ENCODE results near the gene CD164L2. TPM values are rescaled to one million over a fixed set of nuclear protein-coding genes. Genes with fewer than 3 reads are reported as not detected.

Gene CD164L2
- total RNA-seq, 2 experiments from 2014 or later, result not detected

DNA sequence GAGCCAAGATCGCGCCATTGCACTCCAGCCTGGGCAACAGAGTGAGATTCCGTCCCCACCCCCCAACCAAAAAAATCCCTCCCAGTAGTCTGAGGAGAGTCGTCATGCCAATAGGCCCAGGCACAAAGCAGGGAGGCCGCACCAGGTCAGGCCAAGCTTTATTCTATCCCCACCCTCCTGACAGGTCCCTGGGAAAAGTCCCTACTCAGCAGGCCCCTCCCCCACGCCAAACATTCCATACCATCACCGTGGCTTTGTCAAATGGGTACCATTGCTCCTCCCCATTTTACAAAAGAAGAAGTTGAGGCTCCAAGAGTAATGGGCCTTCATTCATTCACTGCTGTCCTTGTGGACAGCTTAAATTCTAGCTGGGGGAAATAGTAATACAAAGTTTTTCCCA is 14.6 kb upstream of the CD164L2 start:
- Mint-ChIP-seq H3K4me3 (no peak overlapping the region), H3K9me3 (ENCODE audit: low read depth) (no peaks in the 10 kb centered on the region), H3K4me1 (peaks cover 4% of the 10 kb centered on the region), H3K36me3 (ENCODE audit: low read depth) (no peaks in the 10 kb centered on the region), H3K27me3 (no peaks in the 10 kb centered on the region), H3K27ac (no peak overlapping the region)
- POLR2A ChIA-PET, result no interaction called here
- DNase-seq (no peak), ATAC-seq (no peak)
- CTCF ChIA-PET, result interaction anchor here (0.5 to 7.2 kb wide), 14 partner anchors 10 to 429 kb away, joined by 3 to 192 read pairs (median 4); no protein-coding TSS in a partner anchor
- intact Hi-C loops (cut with DNase I, micrococcal nuclease), result no loop called here

DNA sequence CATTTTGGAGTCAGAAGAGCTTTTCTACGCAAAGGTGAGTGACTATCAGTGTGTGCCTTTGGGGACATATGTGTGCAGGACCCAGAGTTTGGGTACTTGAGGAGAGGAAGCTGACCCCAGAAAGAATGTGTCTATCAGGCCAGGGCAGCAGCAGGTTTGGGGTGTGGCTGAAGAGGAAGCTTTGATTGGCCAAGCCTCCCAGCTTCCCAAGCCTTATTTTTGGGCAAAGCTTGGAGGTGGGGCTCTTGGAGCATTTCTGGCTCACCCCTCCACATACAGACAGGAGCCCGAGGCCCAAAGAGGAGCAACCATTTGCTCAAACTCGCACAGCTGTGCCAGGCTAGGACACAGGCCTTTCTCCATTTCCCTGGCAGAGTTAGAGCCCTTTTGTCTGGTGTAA is 14.0 kb upstream of the CD164L2 start:
- intact Hi-C loops (cut with DNase I, micrococcal nuclease), result no loop called here
- no peaks in the 10 kb centered on the region for H3K36me3 Mint-ChIP-seq (ENCODE audit: low read depth)
- H3K4me3 Mint-ChIP-seq, result no peak overlapping the region
- peaks cover 7% of the 10 kb centered on the region for H3K4me1 Mint-ChIP-seq
- POLR2A ChIA-PET, result no interaction called here
- DNase-seq (no peak), ATAC-seq (no peak)
- CTCF ChIA-PET, result interaction anchor here (0.7 to 7.2 kb wide), 15 partner anchors 10 to 352 kb away, joined by 3 to 192 read pairs (median 4); no protein-coding TSS in a partner anchor
- no peaks in the 10 kb centered on the region for H3K27me3 Mint-ChIP-seq
- H3K9me3 Mint-ChIP-seq (ENCODE audit: low read depth), result no peaks in the 10 kb centered on the region
- no peak overlapping the region for H3K27ac Mint-ChIP-seq

DNA sequence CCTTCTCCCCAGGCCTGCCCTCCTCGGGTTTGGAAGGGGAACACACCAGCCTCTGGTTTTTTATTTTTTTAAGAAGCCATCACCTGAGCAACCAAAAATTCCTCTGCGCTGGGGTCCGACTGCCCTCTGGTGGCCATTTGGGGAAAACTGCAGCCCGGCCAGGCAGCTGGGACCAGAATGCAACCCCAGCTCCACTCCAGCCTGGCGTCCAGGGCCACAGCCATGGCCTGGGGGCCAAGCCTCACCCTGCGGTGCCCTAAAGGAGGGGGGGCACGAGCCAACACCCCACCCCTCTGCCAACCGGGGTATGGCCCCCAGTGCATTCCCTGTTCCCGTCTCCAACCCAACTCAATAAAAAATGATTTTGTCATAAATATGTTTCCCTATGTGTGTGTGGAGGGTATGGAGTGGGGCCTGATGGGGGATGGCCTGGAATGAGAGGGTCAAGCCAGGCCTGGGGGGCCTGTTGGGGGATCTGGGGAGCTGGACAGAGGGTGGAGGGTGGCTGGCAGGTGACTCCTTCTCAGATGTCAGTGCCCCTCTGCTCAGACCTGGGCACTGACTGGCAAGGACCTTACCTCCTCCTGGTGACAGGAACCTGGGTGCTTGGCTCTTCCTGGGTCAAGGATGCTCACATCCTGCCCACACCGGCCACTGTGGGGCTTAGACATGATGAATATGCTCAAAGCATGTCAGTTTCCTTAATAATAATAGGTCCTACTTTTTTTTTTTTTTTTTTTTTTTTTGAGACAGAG is 12.5 kb upstream of the CD164L2 start:
- no peak overlapping the region for H3K4me3 Mint-ChIP-seq
- POLR2A ChIA-PET, result interaction anchor here (1.1 kb wide), 1 partner anchor 185 kb away, joined by 3 read pairs; no protein-coding TSS in a partner anchor
- H3K27me3 Mint-ChIP-seq, result no peaks in the 10 kb centered on the region
- no peaks in the 10 kb centered on the region for H3K36me3 Mint-ChIP-seq (ENCODE audit: low read depth)
- CTCF ChIA-PET, result interaction anchor here (0.5 to 7.2 kb wide), 45 partner anchors 10 to 350 kb away, joined by 3 to 192 read pairs (median 4); partner anchors contain the start of genes AHDC1, MAP3K6, SYTL1 and WASF2
- no peaks in the 10 kb centered on the region for H3K9me3 Mint-ChIP-seq (ENCODE audit: low read depth)
- ATAC-seq (peak; percentile 42), DNase-seq (peak; percentile 89)
- peaks cover 14% of the 10 kb centered on the region for H3K4me1 Mint-ChIP-seq
- H3K27ac Mint-ChIP-seq, result no peak overlapping the region
- intact Hi-C loops (cut with DNase I, micrococcal nuclease), result loop anchor here in 1 of 2 experiments (1.0 kb wide), 2 partner anchors 63 to 95 kb away; no protein-coding TSS in a partner anchor

DNA sequence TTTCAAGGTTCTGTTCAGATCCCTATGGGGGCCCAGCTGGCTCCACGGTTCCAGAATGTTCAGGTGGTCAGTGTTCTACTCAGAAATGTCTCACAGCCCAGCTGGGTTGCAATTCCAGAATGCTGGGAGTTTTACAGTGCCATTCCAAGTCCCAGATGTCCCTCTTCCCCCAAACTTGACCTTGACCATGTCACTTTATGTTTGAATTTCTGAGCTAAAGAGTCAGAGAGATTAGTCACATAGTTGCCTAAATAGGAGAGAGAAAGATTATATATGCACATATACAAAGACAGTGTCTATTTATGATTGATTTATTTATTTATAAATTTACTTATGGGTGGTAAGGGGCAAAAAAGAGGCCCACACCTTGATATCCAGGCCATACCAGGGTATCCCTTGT is 11.8 kb upstream of the CD164L2 start:
- Mint-ChIP-seq H3K36me3 (ENCODE audit: low read depth) (no peaks in the 10 kb centered on the region), H3K27ac (no peak overlapping the region), H3K4me1 (peaks cover 14% of the 10 kb centered on the region), H3K27me3 (no peaks in the 10 kb centered on the region), H3K9me3 (ENCODE audit: low read depth) (no peaks in the 10 kb centered on the region), H3K4me3 (no peak overlapping the region)
- intact Hi-C loops (cut with DNase I, micrococcal nuclease), result loop anchor here in 1 of 2 experiments (1.0 kb wide), 2 partner anchors 63 to 95 kb away; no protein-coding TSS in a partner anchor
- ChIA-PET CTCF (interaction anchor here (0.6 to 7.2 kb wide), 38 partner anchors 11 to 324 kb away, joined by 3 to 192 read pairs (median 4); partner anchors contain the start of genes MAP3K6, SYTL1 and WASF2), POLR2A (interaction anchor here (1.1 kb wide), 1 partner anchor 186 kb away, joined by 3 read pairs; no protein-coding TSS in a partner anchor)
- ATAC-seq (no peak), DNase-seq (no peak)

DNA sequence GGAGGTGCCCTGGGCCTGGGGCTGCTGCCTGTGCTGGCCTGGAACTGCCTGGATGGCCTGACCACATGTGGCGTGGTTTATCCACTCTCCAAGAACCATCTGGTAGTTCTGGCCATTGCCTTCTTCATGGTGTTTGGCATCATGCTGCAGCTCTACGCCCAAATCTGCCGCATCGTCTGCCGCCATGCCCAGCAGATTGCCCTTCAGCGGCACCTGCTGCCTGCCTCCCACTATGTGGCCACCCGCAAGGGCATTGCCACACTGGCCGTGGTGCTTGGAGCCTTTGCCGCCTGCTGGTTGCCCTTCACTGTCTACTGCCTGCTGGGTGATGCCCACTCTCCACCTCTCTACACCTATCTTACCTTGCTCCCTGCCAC is 11.1 kb upstream of the CD164L2 start:
- Mint-ChIP-seq H3K27me3 (no peaks in the 10 kb centered on the region), H3K4me3 (peak overlapping the region; percentile 70), H3K9me3 (ENCODE audit: low read depth) (no peaks in the 10 kb centered on the region), H3K36me3 (ENCODE audit: low read depth) (no peaks in the 10 kb centered on the region), H3K27ac (no peak overlapping the region), H3K4me1 (peaks cover 14% of the 10 kb centered on the region)
- DNase-seq (no peak), ATAC-seq (no peak)
- CTCF ChIA-PET, result interaction anchor here (0.6 to 7.2 kb wide), 27 partner anchors 11 to 254 kb away, joined by 3 to 192 read pairs (median 4); partner anchors contain the start of genes MAP3K6 and SYTL1
- intact Hi-C loops (cut with DNase I, micrococcal nuclease), result no loop called here
- POLR2A ChIA-PET, result no interaction called here

DNA sequence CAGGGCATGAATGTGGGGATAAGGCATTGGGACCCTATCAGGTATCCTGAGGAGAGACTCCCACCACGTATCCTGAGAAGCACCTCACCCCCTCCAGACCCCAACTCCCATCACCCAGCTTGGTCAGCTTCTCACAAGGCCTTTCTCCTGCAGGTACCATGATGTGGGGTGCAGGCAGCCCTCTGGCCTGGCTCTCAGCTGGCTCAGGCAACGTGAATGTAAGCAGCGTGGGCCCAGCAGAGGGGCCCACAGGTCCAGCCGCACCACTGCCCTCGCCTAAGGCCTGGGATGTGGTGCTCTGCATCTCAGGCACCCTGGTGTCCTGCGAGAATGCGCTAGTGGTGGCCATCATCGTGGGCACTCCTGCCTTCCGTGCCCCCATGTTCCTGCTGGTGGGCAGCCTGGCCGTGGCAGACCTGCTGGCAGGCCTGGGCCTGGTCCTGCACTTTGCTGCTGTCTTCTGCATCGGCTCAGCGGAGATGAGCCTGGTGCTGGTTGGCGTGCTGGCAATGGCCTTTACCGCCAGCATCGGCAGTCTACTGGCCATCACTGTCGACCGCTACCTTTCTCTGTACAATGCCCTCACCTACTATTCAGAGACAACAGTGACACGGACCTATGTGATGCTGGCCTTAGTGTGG is 10.6 kb upstream of the CD164L2 start:
- H3K4me3 Mint-ChIP-seq, result peak overlapping the region; percentile 70
- H3K36me3 Mint-ChIP-seq (ENCODE audit: low read depth), result no peaks in the 10 kb centered on the region
- intact Hi-C loops (cut with DNase I, micrococcal nuclease), result loop anchor here in 1 of 2 experiments (2.0 kb wide), 2 partner anchors 269 to 349 kb away; no protein-coding TSS in a partner anchor
- ChIA-PET CTCF (interaction anchor here (0.6 to 7.2 kb wide), 8 partner anchors 26 to 269 kb away, joined by 3 to 192 read pairs (median 4); no protein-coding TSS in a partner anchor), POLR2A (no interaction called here)
- no peak for ATAC-seq
- H3K4me1 Mint-ChIP-seq, result peaks cover 14% of the 10 kb centered on the region
- no peak for DNase-seq
- H3K27ac Mint-ChIP-seq, result no peak overlapping the region
- H3K9me3 Mint-ChIP-seq (ENCODE audit: low read depth), result no peaks in the 10 kb centered on the region
- H3K27me3 Mint-ChIP-seq, result no peaks in the 10 kb centered on the region

DNA sequence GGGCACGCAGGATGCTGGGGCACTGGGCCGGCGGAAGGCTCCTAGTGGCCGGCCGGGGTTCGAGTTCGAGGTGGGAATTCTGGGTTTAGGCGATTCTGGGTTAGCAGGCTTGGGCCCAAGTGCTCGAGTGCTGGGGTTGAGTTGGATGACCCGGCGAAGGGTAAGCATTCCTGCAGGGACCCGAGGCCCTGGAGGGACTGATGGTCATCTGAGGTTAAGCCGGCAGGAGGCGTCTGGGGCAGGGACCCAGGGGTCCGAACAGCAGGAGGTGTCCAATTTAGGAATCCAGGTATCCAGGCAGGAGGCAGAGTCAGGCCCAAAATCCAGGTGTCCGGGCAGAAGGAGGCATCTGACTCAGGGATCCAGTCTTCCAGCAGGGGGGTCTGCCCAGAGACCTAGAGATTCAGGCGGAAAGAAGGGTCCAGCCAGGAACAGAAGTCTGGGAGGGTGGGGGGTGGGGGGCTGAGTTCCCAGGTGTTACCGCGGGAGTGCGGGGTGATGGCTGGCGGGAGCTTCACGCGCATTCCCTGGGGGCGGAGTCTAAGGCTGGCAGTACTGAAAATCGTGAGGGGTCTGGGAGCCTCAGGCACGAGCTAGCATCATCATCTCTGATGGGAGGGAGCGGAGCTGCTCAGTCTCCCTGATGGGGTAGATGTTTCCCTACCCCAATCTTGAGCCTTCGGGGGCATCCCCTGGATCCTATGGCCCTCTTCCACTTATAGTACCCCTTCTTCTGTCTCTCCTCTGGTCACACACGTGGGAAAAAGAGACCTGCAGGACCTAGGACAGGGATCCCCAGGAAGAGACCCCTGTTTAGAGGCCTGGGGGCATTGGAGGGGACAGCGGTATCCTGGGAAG is 9.9 kb upstream of the CD164L2 start:
- peak overlapping the region; percentile 65 for H3K27ac Mint-ChIP-seq
- intact Hi-C loops (cut with DNase I, micrococcal nuclease), result loop anchor here (1.0 to 2.0 kb wide), 12 partner anchors 28 to 348 kb away; partner anchors contain the start of genes AHDC1 (in 1 of the 2), FAM76A (in 1 of the 2), TMEM222 (in 1 of the 2) and WASF2 (in 1 of the 2)
- POLR2A ChIA-PET, result no interaction called here
- no peaks in the 10 kb centered on the region for H3K27me3 Mint-ChIP-seq
- DNase-seq (peak; percentile 30), ATAC-seq (no peak)
- H3K4me3 Mint-ChIP-seq, result peak overlapping the region; percentile 70
- H3K9me3 Mint-ChIP-seq (ENCODE audit: low read depth), result no peaks in the 10 kb centered on the region
- H3K36me3 Mint-ChIP-seq (ENCODE audit: low read depth), result no peaks in the 10 kb centered on the region
- peaks cover 14% of the 10 kb centered on the region for H3K4me1 Mint-ChIP-seq
- CTCF ChIA-PET, result interaction anchor here (0.7 to 7.2 kb wide), 4 partner anchors 88 to 270 kb away, joined by 3 to 192 read pairs (median 6); no protein-coding TSS in a partner anchor

DNA sequence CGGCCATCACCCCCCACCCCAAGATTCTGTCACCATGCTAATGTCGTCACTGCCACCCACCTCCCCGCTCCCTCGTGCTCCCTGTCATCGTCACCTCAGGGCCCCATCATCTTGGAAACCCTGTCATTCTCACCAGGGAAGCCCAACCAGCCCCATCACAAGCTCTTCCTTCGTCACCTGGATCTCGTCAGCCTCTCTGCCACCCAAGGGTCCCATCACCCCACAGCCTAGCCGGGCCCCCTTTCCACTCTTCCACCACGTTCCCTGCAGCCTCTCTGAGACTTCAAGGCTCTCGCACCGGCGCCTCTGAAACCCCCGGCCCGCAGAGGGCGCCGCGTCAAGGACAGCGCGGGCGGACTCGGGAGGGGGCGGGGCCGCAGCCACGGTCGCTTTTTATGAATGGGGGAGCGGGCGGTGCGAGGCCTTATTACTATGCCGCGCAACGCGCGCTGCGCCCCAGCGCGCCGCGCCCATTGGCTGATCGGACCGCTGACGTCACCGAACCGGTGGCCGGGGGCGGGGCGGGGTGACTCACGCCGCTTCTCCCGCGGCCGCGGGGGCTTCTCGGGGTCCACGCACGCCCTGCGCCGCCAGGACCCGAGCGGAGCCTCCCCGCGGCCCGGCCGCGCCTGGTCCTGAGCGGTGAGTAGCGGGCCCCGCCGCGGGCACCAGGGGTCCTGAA is 9.1 kb upstream of the CD164L2 start, which contains the start of gene GPR3:
Gene GPR3 (plus strand): TSS at position 527 of the 682 bp plus-strand sequence. CDS start 1,177 bp downstream, outside the sequence.
- CTCF ChIA-PET, result interaction anchor here (0.6 to 12.0 kb wide), 12 partner anchors 26 to 296 kb away, joined by 3 to 178 read pairs (median 3); partner anchors contain the start of gene MAP3K6
- POLR2A ChIA-PET, result interaction anchor here (0.6 to 1.6 kb wide), 3 partner anchors 36 to 91 kb away, joined by 3 to 4 read pairs (median 3); no protein-coding TSS in a partner anchor
- intact Hi-C loops (cut with DNase I, micrococcal nuclease), result loop anchor here (1.0 to 2.0 kb wide), 12 partner anchors 27 to 347 kb away; partner anchors contain the start of genes AHDC1 (in 1 of the 2), FAM76A (in 1 of the 2), TMEM222 (in 1 of the 2) and WASF2 (in 1 of the 2)
- peak; percentile 97 for DNase-seq
- peaks cover 14% of the 10 kb centered on the region for H3K4me1 Mint-ChIP-seq
- no peaks in the 10 kb centered on the region for H3K36me3 Mint-ChIP-seq (ENCODE audit: low read depth)
- peak; percentile 91 for ATAC-seq
- no peaks in the 10 kb centered on the region for H3K27me3 Mint-ChIP-seq
- no peaks in the 10 kb centered on the region for H3K9me3 Mint-ChIP-seq (ENCODE audit: low read depth)
- H3K27ac Mint-ChIP-seq, result peak within 1 kb of the TSS; percentile 92
- peak within 1 kb of the TSS; percentile 70 for H3K4me3 Mint-ChIP-seq

DNA sequence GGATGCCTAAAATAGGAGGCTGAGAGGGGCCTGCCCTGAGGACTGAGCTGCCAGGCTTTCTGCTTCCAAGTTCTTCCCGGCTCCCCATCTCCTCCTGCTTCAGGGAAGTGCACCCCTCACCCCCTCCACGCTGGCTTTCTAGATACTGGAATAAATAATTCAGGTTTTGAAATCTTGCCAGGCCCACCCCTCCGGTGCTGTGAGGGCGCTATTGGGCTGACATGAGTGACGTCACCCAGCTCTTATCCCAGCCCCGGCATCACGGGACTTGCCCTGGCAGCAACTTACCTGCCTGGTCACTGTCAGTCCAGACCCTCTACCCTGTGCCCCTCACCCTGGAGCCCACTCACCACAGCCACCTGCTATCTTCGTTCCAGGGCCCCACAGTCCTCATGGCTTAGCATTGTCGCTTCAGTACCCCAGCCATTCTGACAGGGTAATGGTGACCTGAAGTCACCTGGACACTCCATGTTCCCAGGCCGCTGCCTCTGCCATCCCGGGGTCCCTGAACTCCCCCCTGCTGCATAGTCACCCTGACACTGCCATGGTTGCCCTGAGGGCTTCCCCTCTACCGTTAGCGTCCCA is 8.5 kb upstream of the CD164L2 start:
- CTCF ChIA-PET, result interaction anchor here (0.6 to 12.0 kb wide), 20 partner anchors 10 to 297 kb away, joined by 3 to 178 read pairs (median 3); partner anchors contain the start of gene MAP3K6
- H3K27ac Mint-ChIP-seq, result peak overlapping the region; percentile 92
- POLR2A ChIA-PET, result interaction anchor here (0.6 to 1.6 kb wide), 4 partner anchors 26 to 91 kb away, joined by 3 to 4 read pairs (median 3); no protein-coding TSS in a partner anchor

More for the DNA sequence above, 8.5 kb upstream of the CD164L2 start:
- Mint-ChIP-seq H3K27me3 (no peaks in the 10 kb centered on the region), H3K4me3 (peak overlapping the region; percentile 70), H3K9me3 (ENCODE audit: low read depth) (no peaks in the 10 kb centered on the region), H3K4me1 (peaks cover 14% of the 10 kb centered on the region), H3K36me3 (ENCODE audit: low read depth) (no peaks in the 10 kb centered on the region)
- intact Hi-C loops (cut with DNase I, micrococcal nuclease), result loop anchor here (1.0 to 2.0 kb wide), 12 partner anchors 26 to 347 kb away; partner anchors contain the start of genes AHDC1 (in 1 of the 2), FAM76A (in 1 of the 2), TMEM222 (in 1 of the 2) and WASF2 (in 1 of the 2)
- no peak for ATAC-seq
- peak; percentile 59 for DNase-seq
